Right lobe of liver (tissue), 6 donors: ENCODE results near the gene REG1B. TPM values are rescaled to one million over a fixed set of nuclear protein-coding genes. Genes with fewer than 3 reads are reported as not detected.

Source experiments
- ATAC-seq, 4 donors: fragments of 200-7000 bp; cut with Tn5 transposase; one replicate each; pipeline ENCODE4 v1.9.1; 2020; ENCODE audit warnings: mild to moderate bottlenecking in 4 of 4, moderate library complexity in 4 of 4
- DNase-seq, 3 donors: peaks; one replicate each; pipeline ENCODE4 v3.0.0-alpha.2; 2020
- H3K27ac ChIP-seq, 3 donors: fragments of 200-600 bp; one replicate each; pipeline ENCODE4 v1.8.0; 2022
- H3K27me3 ChIP-seq, 2 donors: fragments of 200-600 bp; one replicate each; pipeline ENCODE4 v1.8.0; 2022
- H3K36me3 ChIP-seq, 4 donors: fragments of 200-600 bp; sonication (generic) in 1 of 4; one replicate each; pipeline versions ENCODE4 v1.5.1 to v1.8.0; 2017 to 2022; ENCODE audit warnings: control low read depth in 1 of 4
- H3K4me1 ChIP-seq, 4 donors: fragments of 200-600 bp; sonication (generic) in 1 of 4; one replicate each; pipeline versions ENCODE4 v1.5.1 to v1.8.0; 2017 to 2022; ENCODE audit warnings: control low read depth in 1 of 4
- H3K4me3 ChIP-seq, 3 donors: fragments of 200-600 bp; one replicate each; pipeline ENCODE4 v1.8.0; 2022
- H3K9me3 ChIP-seq, 4 donors: fragments of 200-600 bp; sonication (generic) in 1 of 4; one replicate each; pipeline versions ENCODE4 v1.5.1 to v1.8.0; 2017 to 2022; ENCODE audit warnings: control low read depth in 1 of 4
- CTCF ChIP-seq, 4 donors: fragments of 200-600 bp in 3 of 4; fragments of 450-650 bp in 1 of 4; IDR thresholded peaks; one replicate each; pipeline versions ENCODE4 v1.5.1 to v1.8.0; 2016 to 2022; ENCODE audit warnings: antibody characterized with exemption in 4 of 4, mild to moderate bottlenecking in 2 of 4
- POLR2A ChIP-seq: fragments of 450-650 bp; IDR thresholded peaks from one replicate; pipeline ENCODE4 v1.6.1; 2017; ENCODE audit warnings: antibody characterized with exemption, mild to moderate bottlenecking
- WGBS: methylation state at CpG from one replicate; pipeline ENCODE4 v1.1.6; 2018; ENCODE audit warnings: low coverage, low lambda C conversion rate; ENCODE audit not compliant: insufficient coverage; ENCODE audit errors: missing lambda C conversion rate; 5-methylcytosine and 5-hydroxymethylcytosine counted together
- intact Hi-C, 2 donors: fragments of 100-400 bp; cut with DNase I; formaldehyde crosslinking; loops; one replicate each; pipeline versions ENCODE4 v1.11.2 to v1.14.1; 2022
- long read RNA-seq: library from polyadenylated mRNA; unstranded; transcript quantifications from one replicate; pipeline ENCODE4 v2.0.0, GENCODE V29; 2019
- total RNA-seq, 6 experiments: library from RNA; depleted of rRNA in 2 of 6; stranded (reverse); fragments of >200 nt in 2 of 6; fragmentation: NEBNext Ultra II Directional in 3 of 6; extraction: Animal tissue kit (Norgen Biotek cat#: 25700) in 3 of 6; gene quantifications; one replicate each; pipeline versions ENCODE4 v1.1.0 to v1.2.4, GENCODE V29; 2016 to 2023
- donor health status: DM: no; HTN: yes; CAD: no.
- donor health status: DM: no; HTN: no; CAD: no.
- donor health status: DM: no; HTN: no; CAD: no.
- donor health status: DM: no; HTN: yes; CAD: no.
- donor health status: DM: no; HTN: yes; CAD: no.

Gene REG1B
- total RNA-seq, result not detected
- long read RNA-seq, result 0 reads

- intact Hi-C loops, result no loop called here
- Histone ChIP-seq H3K9me3 (no peaks in the 10 kb centered on the region), H3K4me3 (no peak within 1 kb of the TSS), H3K4me1 (no peaks in the 10 kb centered on the region), H3K27ac (no peak within 1 kb of the TSS), H3K27me3 (no peaks in the 10 kb centered on the region), H3K36me3 (no peaks in the 10 kb centered on the region)
- no peak for TF ChIP-seq CTCF (IDR thresholded peaks at IDR 0.05)
- no peak for TF ChIP-seq POLR2A
- 33% methylated on average over 2 of the region's 2 CpGs for WGBS
- DNase-seq (no peak), ATAC-seq (peak in 1 of 4 donors; percentile 16)
Observed at GRCh38 chr2:79087785-79088364, at the start of gene REG1B. Gene REG1B, minus strand, starts transcription at chr2:79087993. Its CDS starts 381 bp downstream, at chr2:79087612.

- intact Hi-C loops, result no loop called here
- no peak overlapping the region for H3K27ac ChIP-seq
- H3K4me3 ChIP-seq, result no peak overlapping the region
- H3K9me3 ChIP-seq, result no peaks in the 10 kb centered on the region
- H3K36me3 ChIP-seq, result no peaks in the 10 kb centered on the region
- TF ChIP-seq POLR2A (no peak), CTCF (IDR thresholded peaks at IDR 0.05) (no peak)
- WGBS, result 50% methylated on average over 2 of the region's 4 CpGs
- no peaks in the 10 kb centered on the region for H3K27me3 ChIP-seq
- ATAC-seq, result no peak
- no peak for DNase-seq
- H3K4me1 ChIP-seq, result no peaks in the 10 kb centered on the region
Observed at GRCh38 chr2:79131687-79132086, 43.9 kb upstream of the REG1B start.

- H3K27me3 ChIP-seq, result no peaks in the 10 kb centered on the region
- no peaks in the 10 kb centered on the region for H3K36me3 ChIP-seq
- intact Hi-C loops, result no loop called here
- no peak for TF ChIP-seq POLR2A
- TF ChIP-seq CTCF (IDR thresholded peaks at IDR 0.05), result no peak
- no peaks in the 10 kb centered on the region for H3K4me1 ChIP-seq
- H3K27ac ChIP-seq, result no peak overlapping the region
- H3K4me3 ChIP-seq, result no peak overlapping the region
- no peak for ATAC-seq
- DNase-seq, result no peak
- no peaks in the 10 kb centered on the region for H3K9me3 ChIP-seq
Observed at GRCh38 chr2:79129804-79130203, 42.0 kb upstream of the REG1B start.

- intact Hi-C loops, result no loop called here
- DNase-seq (no peak), ATAC-seq (no peak)
- WGBS, result 57% methylated on average over 6 of the region's 6 CpGs
- H3K27me3 ChIP-seq, result no peaks in the 10 kb centered on the region
- no peaks in the 10 kb centered on the region for H3K36me3 ChIP-seq
- H3K9me3 ChIP-seq, result no peaks in the 10 kb centered on the region
- TF ChIP-seq POLR2A (no peak), CTCF (IDR thresholded peaks at IDR 0.05) (no peak)
- H3K4me3 ChIP-seq, result no peak overlapping the region
- no peaks in the 10 kb centered on the region for H3K4me1 ChIP-seq
- H3K27ac ChIP-seq, result no peak overlapping the region
Observed at GRCh38 chr2:79129260-79129659, 41.5 kb upstream of the REG1B start.

- WGBS, result 69% methylated on average over 3 of the region's 3 CpGs
- intact Hi-C loops, result no loop called here
- H3K27ac ChIP-seq, result no peak overlapping the region
- no peaks in the 10 kb centered on the region for H3K27me3 ChIP-seq
- H3K4me3 ChIP-seq, result no peak overlapping the region
- no peaks in the 10 kb centered on the region for H3K4me1 ChIP-seq
- no peak for ATAC-seq
- H3K9me3 ChIP-seq, result no peaks in the 10 kb centered on the region
- TF ChIP-seq POLR2A, result no peak
- no peak for TF ChIP-seq CTCF (IDR thresholded peaks at IDR 0.05)
- H3K36me3 ChIP-seq, result no peaks in the 10 kb centered on the region
- DNase-seq, result no peak
Observed at GRCh38 chr2:79128406-79128805, 40.6 kb upstream of the REG1B start.
